Naive B cell (primary cell): Measurements from ENCODE around the gene TECPR1. TPM values are rescaled to one million over a fixed set of nuclear protein-coding genes. Genes with fewer than 3 reads are reported as not detected.

Source experiments
- ATAC-seq, 2 donors: fragments of 150-1000 bp; cut with Tn5 transposase; 2 replicates each; pipeline ENCODE4 v1.10.0; 2021; ENCODE audit warnings: low read depth in 2 of 2, mild to moderate bottlenecking in 2 of 2, moderate library complexity in 2 of 2
- DNase-seq: peaks from one replicate; pipeline ENCODE4 v3.0.0; 2022
- H3K27ac Mint-ChIP-seq, 6 donors: one replicate each; pipeline ENCODE4 v1.8.0; 2020 to 2022; ENCODE audit warnings: mild to moderate bottlenecking in 6 of 6, mixed read lengths in 6 of 6, moderate library complexity in 5 of 6, inconsistent platforms in 2 of 6
- H3K27me3 Mint-ChIP-seq, 3 donors: one replicate each; pipeline ENCODE4 v1.8.0; 2021 to 2022; ENCODE audit warnings: mixed read lengths in 3 of 3, mild to moderate bottlenecking in 1 of 3
- H3K36me3 Mint-ChIP-seq, 2 donors: one replicate each; pipeline ENCODE4 v1.8.0; 2020 to 2022; ENCODE audit warnings: mixed read lengths in 2 of 2, inconsistent platforms in 1 of 2, mild to moderate bottlenecking in 1 of 2
- H3K4me1 Mint-ChIP-seq, 3 donors: one replicate each; pipeline ENCODE4 v1.8.0; 2020 to 2022; ENCODE audit warnings: mixed read lengths in 3 of 3, inconsistent platforms in 1 of 3, mild to moderate bottlenecking in 1 of 3, moderate library complexity in 1 of 3
- H3K4me3 Mint-ChIP-seq, 8 donors: one replicate each; pipeline ENCODE4 v1.8.0; 2020 to 2022; ENCODE audit warnings: mild to moderate bottlenecking in 8 of 8, mixed read lengths in 8 of 8, moderate library complexity in 8 of 8, inconsistent platforms in 2 of 8
- H3K9me3 Mint-ChIP-seq, 7 donors: one replicate each; pipeline ENCODE4 v1.8.0; 2020 to 2022; ENCODE audit warnings: mixed read lengths in 7 of 7, mild to moderate bottlenecking in 5 of 7, inconsistent platforms in 2 of 7, moderate library complexity in 1 of 7
- polyA plus RNA-seq, 6 donors: library from polyadenylated mRNA; unstranded; fragments of 300-500 nt; fragmentation: Illumina TruSeq; gene quantifications; one replicate each; pipeline ENCODE4 v1.2.3, GENCODE V29; 2021; ENCODE audit warnings: low read depth in 6 of 6

Gene TECPR1
- polyA plus RNA-seq, 6 donors from 2014 or later = 6.5 to 23.8 (median 12.4) TPM

- no peaks in the 10 kb centered on the region for H3K36me3 Mint-ChIP-seq
- H3K4me3 Mint-ChIP-seq = peak overlapping the region in 4 of 8 donors; percentile 40 to 61 (median 49)
- DNase-seq (no peak), ATAC-seq (no peak)
- no peak overlapping the region for H3K27ac Mint-ChIP-seq
- no peaks in the 10 kb centered on the region for H3K9me3 Mint-ChIP-seq
- H3K4me1 Mint-ChIP-seq = peaks cover 20 to 28% (median 20%) of the 10 kb centered on the region in 3 donors
- H3K27me3 Mint-ChIP-seq = no peaks in the 10 kb centered on the region
These were observed 26.9 kb upstream of the TECPR1 start for GRCh38 chr7:98278936-98279335.

- no peaks in the 10 kb centered on the region for H3K9me3 Mint-ChIP-seq
- H3K27me3 Mint-ChIP-seq = no peaks in the 10 kb centered on the region
- H3K4me1 Mint-ChIP-seq = peaks cover 19 to 28% (median 23%) of the 10 kb centered on the region in 3 donors
- ATAC-seq (no peak), DNase-seq (no peak)
- peak overlapping the region in 1 of 8 donors; percentile 61 for H3K4me3 Mint-ChIP-seq
- no peak overlapping the region for H3K27ac Mint-ChIP-seq
- H3K36me3 Mint-ChIP-seq = no peaks in the 10 kb centered on the region
These were observed 26.4 kb upstream of the TECPR1 start for GRCh38 chr7:98278408-98278807.

- ATAC-seq (no peak), DNase-seq (no peak)
- Mint-ChIP-seq H3K36me3 (no peaks in the 10 kb centered on the region), H3K4me1 (peaks cover 5 to 15% (median 8%) of the 10 kb centered on the region in 3 donors), H3K9me3 (no peaks in the 10 kb centered on the region), H3K27ac (no peak overlapping the region), H3K4me3 (no peak overlapping the region), H3K27me3 (no peaks in the 10 kb centered on the region)
These were observed 24.3 kb upstream of the TECPR1 start for GRCh38 chr7:98276241-98276761.

- ATAC-seq = no peak
These were observed 15.3 kb upstream of the TECPR1 start for GRCh38 chr7:98267303-98267702.

DNA sequence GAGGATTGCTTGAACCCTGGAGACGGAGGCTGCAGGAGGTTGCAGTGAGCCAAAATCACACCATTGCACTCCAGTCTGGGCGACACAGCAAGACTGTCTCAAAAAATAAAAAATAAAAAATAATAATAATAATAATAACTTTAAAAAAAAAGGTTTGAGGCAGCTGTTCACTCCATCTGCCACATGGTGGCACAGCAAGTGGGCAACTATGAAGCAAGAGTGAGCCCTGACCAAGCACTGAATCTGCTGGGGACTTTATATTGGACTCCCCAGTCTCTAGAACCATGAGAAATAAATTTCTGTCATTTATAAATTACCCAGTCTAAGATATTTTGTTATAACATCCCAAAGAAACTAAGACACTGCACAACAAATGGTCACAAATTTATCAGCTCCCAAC, 14.8 kb upstream of the TECPR1 start:
- H3K4me3 Mint-ChIP-seq = no peak overlapping the region
- peak in 1 of 2 donors; percentile 28 for ATAC-seq
- no peaks in the 10 kb centered on the region for H3K27me3 Mint-ChIP-seq
- peaks cover 0 to 4% of the 10 kb centered on the region in 2 donors for H3K36me3 Mint-ChIP-seq
- peaks cover 0 to 2% (median 0%) of the 10 kb centered on the region in 7 donors for H3K9me3 Mint-ChIP-seq
- H3K27ac Mint-ChIP-seq = no peak overlapping the region
- DNase-seq = no peak
- peaks cover 0 to 5% (median 3%) of the 10 kb centered on the region in 3 donors for H3K4me1 Mint-ChIP-seq

More at GRCh38 chr7:98267303-98267702, 15.3 kb upstream of the TECPR1 start:
- DNase-seq = no peak
- no peaks in the 10 kb centered on the region for H3K27me3 Mint-ChIP-seq
- H3K4me1 Mint-ChIP-seq = peaks cover 0 to 5% (median 3%) of the 10 kb centered on the region in 3 donors
- H3K9me3 Mint-ChIP-seq = no peaks in the 10 kb centered on the region
- H3K27ac Mint-ChIP-seq = peak overlapping the region in 3 of 6 donors; percentile 3 to 69 (median 67)
- H3K36me3 Mint-ChIP-seq = peaks cover 0 to 4% of the 10 kb centered on the region in 2 donors
- no peak overlapping the region for H3K4me3 Mint-ChIP-seq

- Mint-ChIP-seq H3K4me1 (peaks cover 0 to 5% (median 3%) of the 10 kb centered on the region in 3 donors), H3K27ac (peak overlapping the region in 2 of 6 donors; percentile 82 to 94), H3K27me3 (no peaks in the 10 kb centered on the region), H3K4me3 (no peak overlapping the region), H3K9me3 (peaks cover 0 to 7% (median 1%) of the 10 kb centered on the region in 7 donors), H3K36me3 (peaks cover 0 to 4% of the 10 kb centered on the region in 2 donors)
- no peak for DNase-seq
- no peak for ATAC-seq
These were observed 13.8 kb upstream of the TECPR1 start for GRCh38 chr7:98265841-98266271.

GRCh38 chr7:98257701-98258100, 5.7 kb upstream of the TECPR1 start:
- ATAC-seq = no peak
- H3K4me1 Mint-ChIP-seq = peaks cover 0 to 9% (median 7%) of the 10 kb centered on the region in 3 donors
- H3K9me3 Mint-ChIP-seq = peaks cover 0 to 7% (median 1%) of the 10 kb centered on the region in 7 donors
- no peak for DNase-seq
- H3K4me3 Mint-ChIP-seq = no peak overlapping the region
- no peak overlapping the region for H3K27ac Mint-ChIP-seq
- peaks cover 0 to 6% of the 10 kb centered on the region in 2 donors for H3K36me3 Mint-ChIP-seq
- no peaks in the 10 kb centered on the region for H3K27me3 Mint-ChIP-seq

DNA sequence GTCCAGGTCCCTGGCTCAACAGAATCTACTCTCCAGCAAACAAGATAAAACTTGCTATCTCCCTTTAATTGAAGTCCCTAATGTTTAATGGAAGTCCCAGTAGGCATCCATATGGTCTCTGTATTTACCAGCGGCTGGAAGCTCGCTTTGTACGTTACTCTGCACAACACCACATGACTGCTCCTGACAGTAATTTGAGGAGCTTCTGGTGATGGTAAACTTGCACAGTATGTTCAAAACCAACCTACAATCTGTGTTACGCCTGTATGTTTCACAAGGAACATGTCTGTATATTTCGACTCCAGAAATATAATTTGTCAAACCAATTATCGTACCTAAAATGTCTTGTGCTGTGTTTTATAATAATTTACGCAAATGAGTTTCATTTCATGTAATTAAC, 4.4 kb upstream of the TECPR1 start:
- no peak overlapping the region for H3K4me3 Mint-ChIP-seq
- H3K27ac Mint-ChIP-seq = no peak overlapping the region
- no peak for ATAC-seq
- peaks cover 0 to 2% (median 0%) of the 10 kb centered on the region in 7 donors for H3K9me3 Mint-ChIP-seq
- no peaks in the 10 kb centered on the region for H3K27me3 Mint-ChIP-seq
- DNase-seq = no peak
- peaks cover 4 to 16% (median 15%) of the 10 kb centered on the region in 3 donors for H3K4me1 Mint-ChIP-seq
- H3K36me3 Mint-ChIP-seq = peaks cover 0 to 6% of the 10 kb centered on the region in 2 donors

- peaks cover 0 to 6% of the 10 kb centered on the region in 2 donors for H3K36me3 Mint-ChIP-seq
- H3K27me3 Mint-ChIP-seq = no peaks in the 10 kb centered on the region
- H3K27ac Mint-ChIP-seq = peak overlapping the region in 3 of 6 donors; percentile 15 to 43 (median 18)
- no peak for DNase-seq
- no peaks in the 10 kb centered on the region for H3K9me3 Mint-ChIP-seq
- peak overlapping the region in 3 of 8 donors; percentile 26 to 76 (median 30) for H3K4me3 Mint-ChIP-seq
- H3K4me1 Mint-ChIP-seq = peaks cover 13 to 28% (median 27%) of the 10 kb centered on the region in 3 donors
- ATAC-seq = no peak
These were observed 3.0 kb upstream of the TECPR1 start for GRCh38 chr7:98254951-98255610.

DNA sequence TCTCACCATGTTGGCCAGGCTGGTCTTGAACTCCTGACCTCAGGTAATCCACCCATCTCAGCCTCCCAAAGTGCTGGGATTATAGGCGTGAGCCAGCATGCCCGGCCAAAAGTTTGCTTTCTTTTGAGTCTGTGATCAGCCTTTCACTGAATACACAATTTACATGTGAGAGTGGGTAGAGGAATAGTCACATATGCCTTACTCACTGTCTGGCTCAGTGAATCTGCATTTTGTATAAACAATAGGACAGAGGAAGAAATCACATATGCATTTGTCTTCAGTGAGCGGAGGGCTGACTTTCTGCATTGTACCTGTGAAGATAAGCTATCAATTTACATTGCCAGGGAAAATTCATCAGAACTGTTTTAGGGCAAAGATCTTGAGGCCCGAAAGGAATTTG, 2.5 kb upstream of the TECPR1 start:
- Mint-ChIP-seq H3K27me3 (no peaks in the 10 kb centered on the region), H3K27ac (peak overlapping the region in 2 of 6 donors; percentile 15 to 43), H3K4me1 (peaks cover 13 to 33% (median 32%) of the 10 kb centered on the region in 3 donors), H3K36me3 (peaks cover 0 to 6% of the 10 kb centered on the region in 2 donors), H3K4me3 (peak overlapping the region in 1 of 8 donors; percentile 50), H3K9me3 (no peaks in the 10 kb centered on the region)
- no peak for DNase-seq
- ATAC-seq = no peak

DNA sequence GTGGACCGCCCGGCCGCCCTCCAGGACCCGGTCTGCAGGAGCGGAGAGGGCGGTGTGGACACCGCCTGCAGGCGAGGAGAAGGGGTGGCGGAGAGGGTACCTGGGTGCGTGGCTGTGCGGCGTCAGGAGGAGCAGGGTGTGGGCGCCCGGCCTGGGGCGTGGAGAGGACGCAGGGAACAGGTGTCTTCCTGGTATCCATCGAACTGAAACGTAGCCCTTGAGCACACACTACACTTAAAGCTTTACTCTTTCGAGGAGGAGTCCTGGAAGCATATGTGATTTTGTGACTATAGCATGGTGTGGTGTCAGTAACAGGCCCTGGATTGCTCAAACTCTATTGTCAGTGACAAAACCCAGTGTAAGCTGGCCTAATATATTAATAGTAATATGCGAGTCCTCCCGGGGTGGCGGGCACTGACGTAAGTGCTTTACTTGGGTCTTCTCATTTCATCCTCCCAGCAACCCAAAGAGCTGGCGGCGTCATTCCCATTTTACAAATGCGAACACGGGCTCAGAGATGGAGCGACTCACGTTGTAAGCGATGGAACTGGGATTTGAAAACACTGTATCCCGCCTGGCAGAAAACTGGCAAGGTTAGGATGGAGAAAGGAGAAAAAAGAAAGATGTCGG, 508 bp upstream of the TECPR1 start:
- H3K9me3 Mint-ChIP-seq = no peaks in the 10 kb centered on the region
- H3K27ac Mint-ChIP-seq = peak overlapping the region; percentile 88 to 97 (median 96)
- H3K36me3 Mint-ChIP-seq = peaks cover 0 to 6% of the 10 kb centered on the region in 2 donors
- H3K27me3 Mint-ChIP-seq = no peaks in the 10 kb centered on the region
- H3K4me1 Mint-ChIP-seq = peaks cover 23 to 44% (median 42%) of the 10 kb centered on the region in 3 donors
- peak overlapping the region; percentile 91 to 98 (median 96) for H3K4me3 Mint-ChIP-seq
- no peak for DNase-seq
- ATAC-seq = peak; percentile 19 to 35

DNA sequence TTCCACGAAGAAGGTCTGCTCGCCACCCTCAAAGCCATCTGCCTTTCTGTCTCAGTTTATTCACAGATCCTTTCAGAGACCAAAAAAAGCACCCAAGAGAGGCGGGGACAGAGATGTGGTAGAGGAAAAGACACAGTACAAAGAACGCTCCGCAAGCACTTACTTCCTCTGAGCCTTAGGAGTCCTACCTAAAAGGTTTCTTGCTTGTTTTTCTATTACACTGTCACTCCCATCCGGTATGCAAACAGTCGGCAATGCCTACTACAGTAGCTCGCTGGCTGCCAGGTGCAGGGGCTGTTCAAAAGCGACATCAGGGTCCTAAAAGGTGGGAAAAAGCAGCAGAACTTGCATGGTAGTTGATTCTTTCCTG, 816 bp downstream of the TECPR1 start:
- ATAC-seq (peak; percentile 58), DNase-seq (peak; percentile 61)
- H3K27ac Mint-ChIP-seq = peak overlapping the region; percentile 88 to 96 (median 94)
- H3K4me1 Mint-ChIP-seq = peaks cover 23 to 47% (median 35%) of the 10 kb centered on the region in 3 donors
- peak overlapping the region; percentile 91 to 98 (median 96) for H3K4me3 Mint-ChIP-seq
- no peaks in the 10 kb centered on the region for H3K9me3 Mint-ChIP-seq
- no peaks in the 10 kb centered on the region for H3K36me3 Mint-ChIP-seq
- no peaks in the 10 kb centered on the region for H3K27me3 Mint-ChIP-seq

- Mint-ChIP-seq H3K27me3 (no peaks in the 10 kb centered on the region), H3K4me3 (peak overlapping the region; percentile 91 to 98 (median 96)), H3K36me3 (no peaks in the 10 kb centered on the region), H3K27ac (peak overlapping the region; percentile 88 to 96 (median 94)), H3K9me3 (no peaks in the 10 kb centered on the region), H3K4me1 (peaks cover 23 to 47% (median 35%) of the 10 kb centered on the region in 3 donors)
- DNase-seq (no peak), ATAC-seq (no peak)
These were observed 1.2 kb downstream of the TECPR1 start for GRCh38 chr7:98250789-98251188.
